Neuron (in vitro differentiated cells): ENCODE measurements around the gene KRTAP9-1.

ENCODE experiments used
- H2AFZ ChIP-seq: one replicate; pipeline ENCODE4 v1.6.1; 2013; ENCODE audit warnings: low read depth, mild to moderate bottlenecking, inconsistent platforms, low read length, moderate library complexity
- H3K27me3 ChIP-seq: one replicate; pipeline ENCODE4 v1.6.1; 2013; ENCODE audit warnings: low read length; ENCODE audit not compliant: insufficient read depth
- H3K36me3 ChIP-seq: one replicate; pipeline ENCODE4 v1.6.1; 2013; ENCODE audit warnings: low read length; ENCODE audit not compliant: insufficient read depth
- H3K4me1 ChIP-seq: one replicate; pipeline ENCODE4 v1.6.1; 2013; ENCODE audit warnings: low read length; ENCODE audit not compliant: insufficient read depth
- H3K4me3 ChIP-seq: 2 replicates; pipeline ENCODE4 v1.5.1; 2013; ENCODE audit warnings: mild to moderate bottlenecking, low read length, moderate library complexity
- H3K9me3 ChIP-seq: one replicate; pipeline ENCODE4 v1.6.1; 2013; ENCODE audit warnings: low read length

The KRTAP9-1 gene

DNA sequence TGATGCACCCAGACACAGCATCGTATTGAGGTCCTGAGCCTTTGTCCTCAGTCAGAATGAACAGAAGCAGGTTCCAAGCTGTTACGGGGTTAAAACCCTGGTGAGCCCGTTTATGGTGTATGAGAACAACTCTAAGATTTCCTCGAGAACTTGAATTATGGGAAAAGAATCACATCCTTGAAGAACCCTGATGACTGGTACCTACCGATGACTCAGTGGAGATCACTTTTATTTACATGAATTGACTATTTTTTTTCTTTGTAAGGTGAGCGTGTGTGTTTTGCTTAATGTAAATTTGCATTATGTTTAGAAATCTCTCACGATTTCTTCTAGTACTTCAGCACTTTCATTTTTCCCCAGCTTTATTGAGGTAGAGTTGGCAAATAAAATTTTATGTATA, 25.9 kb upstream of the KRTAP9-1 start:
- H3K9me3 ChIP-seq = no peaks in the 10 kb centered on the region

DNA sequence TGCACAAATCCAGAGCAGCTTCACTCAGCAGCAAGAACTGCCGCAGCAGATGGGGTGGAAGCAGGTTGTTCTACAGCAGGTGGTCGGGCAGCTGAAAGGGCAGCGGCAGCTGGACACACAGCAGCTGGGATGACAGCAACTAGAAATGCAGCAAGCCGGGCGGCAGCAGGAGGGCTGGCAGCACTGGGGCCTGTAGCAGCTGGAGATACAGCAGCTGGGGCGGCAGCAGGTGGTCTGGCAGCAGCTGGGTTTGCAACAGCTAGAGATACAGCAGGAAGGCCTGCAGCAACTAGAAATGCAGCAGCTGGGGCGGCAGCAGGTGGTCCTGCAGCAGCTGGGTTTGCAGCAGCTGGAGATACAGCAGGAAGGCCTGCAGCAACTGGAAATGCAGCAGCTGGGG, 22.1 kb upstream of the KRTAP9-1 start:
- H3K4me1 ChIP-seq = no peaks in the 10 kb centered on the region
- H2AFZ ChIP-seq = no peak overlapping the region
- no peaks in the 10 kb centered on the region for H3K27me3 ChIP-seq
- no peak overlapping the region for H3K4me3 ChIP-seq
- no peaks in the 10 kb centered on the region for H3K9me3 ChIP-seq
- no peaks in the 10 kb centered on the region for H3K36me3 ChIP-seq

More for the DNA sequence above, 25.9 kb upstream of the KRTAP9-1 start:
- Histone ChIP-seq H3K4me1 (no peaks in the 10 kb centered on the region), H3K27me3 (no peaks in the 10 kb centered on the region), H2AFZ (no peak overlapping the region), H3K36me3 (no peaks in the 10 kb centered on the region), H3K4me3 (no peak overlapping the region)

DNA sequence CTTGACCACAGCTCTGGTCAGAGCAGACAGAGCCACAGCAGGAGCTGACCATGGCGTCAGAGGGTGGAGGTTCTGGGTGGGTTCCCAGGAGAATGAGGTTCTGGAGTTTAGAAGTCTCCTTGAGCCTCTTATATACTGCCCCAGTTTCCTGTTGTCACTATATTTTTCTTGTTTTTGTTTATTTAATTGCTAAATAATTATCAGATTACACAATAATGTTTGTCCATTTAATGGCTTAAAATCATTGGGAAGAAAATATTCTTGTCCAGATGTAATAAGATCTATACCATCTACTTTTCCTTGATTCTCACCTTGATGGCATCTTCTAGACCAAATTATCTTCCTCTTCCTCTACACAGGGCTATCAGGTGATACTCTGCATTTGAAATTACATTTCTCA, 21.6 kb upstream of the KRTAP9-1 start, which contains the start of gene KRTAP4-3:
KRTAP4-3 (minus strand) TSS at position 101 of the 400 bp plus-strand sequence; CDS start at position 52, 49 bp downstream.
- Histone ChIP-seq H3K36me3 (no peaks in the 10 kb centered on the region), H3K4me1 (no peaks in the 10 kb centered on the region), H3K4me3 (no peak within 1 kb of the TSS), H3K27me3 (no peaks in the 10 kb centered on the region), H2AFZ (no peak within 1 kb of the TSS), H3K9me3 (no peaks in the 10 kb centered on the region)

DNA sequence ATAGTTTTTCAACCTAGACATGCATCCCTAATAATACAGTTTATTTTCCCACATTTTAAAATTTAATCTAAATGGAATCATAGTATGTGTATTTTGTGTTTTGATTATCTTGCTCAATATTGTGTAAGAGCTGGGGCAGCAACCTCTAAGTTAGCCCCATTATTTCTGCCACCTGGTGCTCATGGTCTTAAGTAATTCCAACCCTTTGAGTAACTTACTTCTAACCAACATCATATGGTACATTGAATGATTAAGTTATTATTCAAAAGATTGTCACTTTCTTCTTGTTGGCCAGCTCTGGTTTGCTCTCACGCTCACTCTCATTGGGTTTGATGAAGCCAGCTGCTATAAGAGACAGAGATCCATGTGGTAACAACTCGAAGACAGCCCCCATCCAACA, 17.8 kb upstream of the KRTAP9-1 start:
- no peaks in the 10 kb centered on the region for H3K4me1 ChIP-seq
- no peak overlapping the region for H3K4me3 ChIP-seq
- H3K27me3 ChIP-seq = no peaks in the 10 kb centered on the region
- no peaks in the 10 kb centered on the region for H3K9me3 ChIP-seq
- H3K36me3 ChIP-seq = no peaks in the 10 kb centered on the region
- no peak overlapping the region for H2AFZ ChIP-seq

DNA sequence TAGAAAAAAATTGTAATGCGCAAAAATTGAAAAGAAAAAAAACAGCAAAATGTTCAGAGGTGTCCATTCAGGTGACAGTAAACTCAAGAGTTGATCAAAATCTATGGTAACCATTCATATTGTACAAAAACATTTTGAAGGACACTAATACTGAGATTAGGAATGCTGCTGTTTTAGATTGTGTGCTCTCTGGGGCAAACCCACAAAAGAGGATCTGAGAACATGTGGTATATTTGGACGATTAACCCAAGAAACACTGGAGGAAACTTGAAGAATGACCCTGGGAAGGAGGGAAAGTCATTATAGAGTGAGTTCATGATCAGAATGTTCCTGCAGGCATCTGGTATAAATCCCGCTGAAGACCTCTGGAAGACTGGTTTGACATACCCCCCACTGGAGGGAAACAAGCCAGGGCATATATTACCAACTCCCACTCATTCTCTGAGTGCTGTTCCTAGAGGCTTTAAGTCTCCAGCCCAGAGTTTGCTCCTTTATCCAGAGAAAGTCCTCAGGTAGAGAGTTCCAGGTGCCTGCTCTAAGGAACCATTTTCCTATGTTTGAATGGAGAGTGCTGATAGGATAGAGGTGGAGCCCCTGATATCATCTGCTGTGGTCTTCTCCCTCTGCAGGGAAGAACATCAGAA, 12.8 kb upstream of the KRTAP9-1 start:
- H3K9me3 ChIP-seq = no peaks in the 10 kb centered on the region
- H3K27me3 ChIP-seq = peaks cover 5% of the 10 kb centered on the region
- no peaks in the 10 kb centered on the region for H3K36me3 ChIP-seq
- H3K4me3 ChIP-seq = no peak overlapping the region
- no peaks in the 10 kb centered on the region for H3K4me1 ChIP-seq
- no peak overlapping the region for H2AFZ ChIP-seq

DNA sequence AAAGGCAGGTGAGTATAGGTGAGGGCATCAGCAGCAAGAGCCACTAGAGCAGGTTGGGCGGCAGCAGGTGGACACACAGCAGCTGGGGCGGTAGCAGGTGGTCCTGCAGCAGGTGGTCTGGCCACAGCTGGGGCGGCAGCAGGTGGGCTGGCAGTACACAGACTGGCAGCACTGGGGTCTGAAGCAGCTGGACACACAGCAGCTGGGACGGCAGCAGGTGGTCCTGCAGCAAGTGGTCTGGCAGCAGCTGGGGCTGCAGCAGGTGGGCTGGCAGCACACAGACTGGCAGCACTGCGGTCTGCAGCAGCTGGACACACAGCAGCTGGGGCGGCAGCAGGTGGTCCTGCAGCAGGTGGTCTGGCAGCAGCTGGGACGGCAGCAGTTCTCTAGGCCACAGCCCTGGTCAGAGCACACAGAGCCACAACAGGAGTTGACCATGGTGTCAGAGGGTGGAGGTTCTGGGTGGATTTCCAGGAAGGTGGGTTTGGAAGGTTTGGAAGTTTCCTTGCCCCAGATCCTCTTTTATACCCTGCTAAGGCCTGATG, 11.9 kb upstream of the KRTAP9-1 start, which contains the start of gene KRTAP4-2:
KRTAP4-2 (minus strand) TSS at position 495 of the 545 bp plus-strand sequence; CDS start at position 438, 57 bp downstream.
- Histone ChIP-seq H3K4me3 (no peak within 1 kb of the TSS), H3K27me3 (peaks cover 5% of the 10 kb centered on the region), H3K4me1 (no peaks in the 10 kb centered on the region), H3K36me3 (no peaks in the 10 kb centered on the region), H2AFZ (no peak within 1 kb of the TSS), H3K9me3 (no peaks in the 10 kb centered on the region)

DNA sequence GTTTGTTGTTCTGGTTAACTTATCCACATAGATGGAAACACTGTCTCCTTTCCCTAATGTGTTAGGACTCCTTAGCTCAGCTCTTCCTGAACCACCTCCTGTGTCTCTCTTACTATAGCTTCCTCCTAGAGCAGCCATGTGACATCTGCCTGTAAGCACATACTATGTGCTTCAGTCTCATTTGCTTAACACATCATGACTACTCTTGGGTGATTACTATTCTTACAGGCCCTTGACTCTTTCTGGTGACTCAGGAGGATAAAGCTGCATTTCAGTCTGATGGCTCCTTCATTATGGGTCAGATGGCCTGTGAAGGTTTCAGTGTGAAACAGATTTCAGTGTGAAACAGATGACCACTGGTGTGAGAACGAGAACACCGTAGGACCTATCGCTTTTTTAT, 11.3 kb upstream of the KRTAP9-1 start:
- Histone ChIP-seq H3K9me3 (no peaks in the 10 kb centered on the region), H3K27me3 (peaks cover 5% of the 10 kb centered on the region), H2AFZ (no peak overlapping the region), H3K4me1 (no peaks in the 10 kb centered on the region), H3K36me3 (no peaks in the 10 kb centered on the region), H3K4me3 (no peak overlapping the region)

DNA sequence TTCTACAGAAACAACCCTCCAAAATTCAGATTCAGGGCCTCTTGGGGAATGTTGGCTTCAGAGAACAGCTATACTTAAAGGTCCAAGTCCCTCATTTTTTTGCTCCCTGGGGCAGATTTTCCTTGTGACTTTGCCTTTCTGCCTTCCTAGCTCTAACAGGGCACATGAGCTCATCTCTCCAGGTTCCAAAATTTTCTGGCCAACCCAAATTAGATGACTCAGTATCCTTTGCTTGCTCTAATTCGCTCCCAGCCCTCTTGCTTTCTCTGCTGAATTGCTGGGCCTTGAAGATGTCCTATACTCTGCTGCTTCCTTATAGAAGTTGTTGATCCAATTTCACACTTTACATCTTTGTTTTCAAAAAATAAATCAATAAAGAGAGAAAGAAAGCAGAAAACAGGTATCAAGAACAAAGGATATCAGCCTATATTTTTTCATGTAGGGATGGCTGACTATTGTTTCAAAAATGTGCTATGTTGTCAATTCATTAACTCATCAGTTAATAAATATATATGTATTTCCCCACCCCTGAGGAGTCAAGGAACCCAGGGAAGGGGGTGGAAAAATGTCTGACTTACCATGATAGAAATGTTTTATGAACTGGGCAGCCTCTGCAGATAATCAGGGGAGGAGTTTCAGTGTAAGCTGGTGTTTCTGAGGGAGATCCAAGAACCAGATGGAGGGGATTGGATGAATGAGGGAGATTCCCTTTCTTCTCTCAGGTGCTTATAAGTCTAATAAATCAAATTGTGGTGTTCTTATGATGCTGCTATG, 10.7 kb upstream of the KRTAP9-1 start:
- Histone ChIP-seq H3K4me3 (no peak overlapping the region), H3K9me3 (no peaks in the 10 kb centered on the region), H2AFZ (no peak overlapping the region), H3K36me3 (no peaks in the 10 kb centered on the region), H3K27me3 (peaks cover 5% of the 10 kb centered on the region), H3K4me1 (no peaks in the 10 kb centered on the region)

DNA sequence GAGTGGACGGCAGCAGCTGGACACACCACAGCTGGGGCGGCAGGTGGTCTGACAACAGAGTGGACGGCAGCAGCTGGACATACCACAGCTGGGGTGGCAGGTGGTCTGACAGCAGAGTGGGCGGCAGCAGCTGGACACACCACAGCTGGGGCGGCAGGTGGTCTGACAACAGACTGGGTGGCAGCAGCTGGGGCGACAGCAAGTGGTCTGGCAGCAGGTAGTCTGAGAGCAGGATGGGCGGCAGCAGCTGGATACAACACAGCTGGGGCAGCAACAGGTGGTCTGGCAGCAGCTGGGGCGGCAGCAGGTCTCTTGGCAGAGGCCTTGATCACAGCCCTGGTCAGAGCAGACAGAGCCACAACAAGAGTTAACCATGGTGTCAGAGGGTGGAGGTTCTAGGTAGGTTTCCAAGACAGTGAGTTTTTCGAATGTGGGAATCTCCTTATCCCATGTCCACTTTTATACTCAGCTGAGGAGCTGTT, 5.2 kb upstream of the KRTAP9-1 start, which contains the start of gene KRTAP4-1:
KRTAP4-1 (minus strand) TSS at position 432 of the 482 bp plus-strand sequence; CDS start at position 375, 57 bp downstream.
- H3K27me3 ChIP-seq = no peaks in the 10 kb centered on the region
- no peaks in the 10 kb centered on the region for H3K36me3 ChIP-seq
- no peak within 1 kb of the TSS for H3K4me3 ChIP-seq
- H3K4me1 ChIP-seq = no peaks in the 10 kb centered on the region
- no peaks in the 10 kb centered on the region for H3K9me3 ChIP-seq
- H2AFZ ChIP-seq = no peak within 1 kb of the TSS

DNA sequence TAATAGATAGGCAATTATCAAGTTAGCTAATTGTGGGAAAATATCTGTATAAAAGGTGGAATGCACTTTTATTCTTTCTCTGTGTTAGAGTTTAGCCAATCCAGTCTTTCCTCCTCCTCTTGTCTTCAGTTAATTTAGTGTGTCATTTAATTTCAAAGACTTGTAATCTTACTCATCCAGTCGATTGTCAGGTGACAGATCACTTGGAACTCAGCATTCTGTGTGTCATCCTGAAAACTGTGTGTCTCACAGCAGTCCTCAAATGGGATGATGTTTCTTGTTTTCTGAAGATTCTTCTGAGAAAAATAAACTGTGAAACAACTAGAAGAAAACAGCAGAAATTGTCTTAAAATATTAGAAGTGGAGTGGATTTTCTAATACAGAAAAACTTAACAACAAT, 4.7 kb upstream of the KRTAP9-1 start:
- Histone ChIP-seq H3K36me3 (no peaks in the 10 kb centered on the region), H3K4me1 (no peaks in the 10 kb centered on the region), H3K4me3 (no peak overlapping the region), H3K9me3 (no peaks in the 10 kb centered on the region), H3K27me3 (no peaks in the 10 kb centered on the region), H2AFZ (no peak overlapping the region)

DNA sequence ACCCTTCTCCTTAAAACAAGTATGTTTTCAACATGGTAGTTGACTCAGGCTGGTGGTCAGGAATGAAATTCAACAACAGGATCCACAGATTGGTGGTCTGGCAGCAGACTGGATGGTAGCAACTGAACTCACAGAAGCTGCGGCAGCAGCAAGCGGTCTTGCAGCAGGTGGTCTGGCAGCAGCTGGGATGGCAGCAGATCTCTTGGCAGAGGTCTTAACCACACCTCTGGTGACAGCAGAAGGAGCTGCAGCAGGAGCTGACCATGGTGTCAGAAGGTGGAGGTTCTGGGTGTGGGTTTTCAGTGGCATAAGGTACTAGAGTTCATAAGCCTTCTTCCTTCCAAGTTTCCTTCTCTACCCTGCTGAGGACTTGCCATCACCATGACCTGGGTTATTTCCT, 2.8 kb upstream of the KRTAP9-1 start:
- no peaks in the 10 kb centered on the region for H3K4me1 ChIP-seq

DNA sequence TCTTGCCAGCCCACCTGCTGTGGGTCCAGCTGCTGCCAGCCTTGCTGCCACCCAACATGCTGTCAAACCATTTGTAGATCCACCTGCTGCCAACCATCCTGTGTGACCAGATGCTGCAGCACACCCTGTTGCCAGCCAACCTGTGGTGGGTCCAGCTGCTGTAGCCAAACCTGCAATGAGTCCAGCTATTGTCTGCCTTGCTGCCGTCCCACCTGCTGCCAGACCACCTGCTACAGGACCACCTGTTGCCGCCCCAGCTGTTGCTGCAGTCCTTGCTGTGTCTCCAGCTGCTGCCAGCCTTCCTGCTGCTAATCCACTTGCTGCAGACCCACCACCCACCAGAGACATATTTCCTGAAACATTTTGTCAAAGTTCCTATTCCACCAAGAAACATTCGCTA, 641 bp downstream of the KRTAP9-1 start:
- Histone ChIP-seq H3K9me3 (no peaks in the 10 kb centered on the region), H3K4me3 (no peak overlapping the region), H2AFZ (no peak overlapping the region), H3K4me1 (no peaks in the 10 kb centered on the region), H3K27me3 (no peaks in the 10 kb centered on the region), H3K36me3 (no peaks in the 10 kb centered on the region)

More for the DNA sequence above, 2.8 kb upstream of the KRTAP9-1 start:
- H3K9me3 ChIP-seq = no peaks in the 10 kb centered on the region
- no peaks in the 10 kb centered on the region for H3K36me3 ChIP-seq
- no peaks in the 10 kb centered on the region for H3K27me3 ChIP-seq
- H3K4me3 ChIP-seq = no peak overlapping the region
- no peak overlapping the region for H2AFZ ChIP-seq

DNA sequence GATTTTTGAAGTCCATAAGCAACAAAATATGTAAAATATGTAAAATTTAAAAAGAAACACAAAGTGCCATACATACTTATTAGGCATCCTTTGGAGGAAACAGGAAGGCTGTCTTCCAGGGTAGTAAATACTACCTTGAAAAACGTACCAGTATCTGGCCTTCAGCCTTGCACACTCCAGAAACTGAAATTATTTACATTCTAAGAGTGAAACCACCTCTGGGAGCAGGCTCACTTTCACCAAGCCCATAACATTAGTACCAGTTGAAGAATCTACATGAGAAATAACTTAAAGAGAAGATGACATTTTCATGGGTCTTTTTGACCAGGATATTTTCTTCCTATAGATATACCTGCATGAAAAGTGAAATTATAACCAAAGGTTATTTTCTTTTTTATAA, 6.4 kb downstream of the KRTAP9-1 start:
- no peak overlapping the region for H3K4me3 ChIP-seq
- H3K4me1 ChIP-seq = no peaks in the 10 kb centered on the region
- no peaks in the 10 kb centered on the region for H3K9me3 ChIP-seq
- no peaks in the 10 kb centered on the region for H3K36me3 ChIP-seq
- no peak overlapping the region for H2AFZ ChIP-seq
- H3K27me3 ChIP-seq = no peaks in the 10 kb centered on the region
